Fibroblast of lung (primary cell): ENCODE measurements around the gene RASSF9. TPM values are rescaled to one million over a fixed set of nuclear protein-coding genes. Genes with fewer than 3 reads are reported as not detected.

Experiments
- DNase-seq, 2 donors: peaks; one replicate each; pipeline versions ENCODE4 v3.0.0 to v3.0.0-alpha.2; 2010; ENCODE audit warnings: low read depth in 2 of 2
- H2AFZ ChIP-seq: 2 replicates; pipeline ENCODE4 v1.5.1; 2012; ENCODE audit warnings: low read length, control low read depth, inconsistent platforms
- H3K27ac ChIP-seq: 2 replicates; pipeline ENCODE4 v1.5.1; 2011; ENCODE audit warnings: low read length, control low read depth; ENCODE audit not compliant: insufficient read depth
- H3K27me3 ChIP-seq: 2 replicates; pipeline ENCODE4 v1.5.1; 2011; ENCODE audit warnings: mild to moderate bottlenecking, low read length; ENCODE audit not compliant: control insufficient read depth, insufficient read depth
- H3K36me3 ChIP-seq: 2 replicates; pipeline ENCODE4 v1.5.1; 2011; ENCODE audit warnings: low read length; ENCODE audit not compliant: control insufficient read depth, insufficient read depth
- H3K4me1 ChIP-seq: 2 replicates; pipeline ENCODE4 v1.5.1; 2011; ENCODE audit warnings: low read length; ENCODE audit not compliant: control insufficient read depth, insufficient read depth; ENCODE audit errors: extremely low read depth
- H3K4me2 ChIP-seq: 2 replicates; pipeline ENCODE4 v1.5.1; 2011; ENCODE audit warnings: low read length, control low read depth; ENCODE audit not compliant: insufficient read depth; ENCODE audit errors: extremely low read depth
- H3K4me3 ChIP-seq, 4 experiments: fragments of 200-600 bp in 1 of 4; sonication (generic) in 1 of 4; replicated peaks in 1 of 4; 2 replicates each; pipeline ENCODE4 v1.5.1; 2011 to 2016; ENCODE audit warnings: low read length in 4 of 4, low read depth in 3 of 4, mild to moderate bottlenecking in 3 of 4, control low read depth in 2 of 4, inconsistent platforms in 1 of 4, mixed read lengths in 1 of 4; ENCODE audit not compliant: insufficient read depth in 1 of 4; ENCODE audit errors: control extremely low read depth in 1 of 4
- H3K79me2 ChIP-seq: 2 replicates; pipeline ENCODE4 v1.5.1; 2012; ENCODE audit warnings: mild to moderate bottlenecking, low read length, inconsistent platforms; ENCODE audit not compliant: control insufficient read depth, insufficient read depth
- H3K9ac ChIP-seq: 2 replicates; pipeline ENCODE4 v1.5.1; 2011; ENCODE audit warnings: mild to moderate bottlenecking, low read length, control low read depth; ENCODE audit not compliant: insufficient read depth
- H3K9me3 ChIP-seq: 2 replicates; pipeline ENCODE4 v1.5.1; 2012; ENCODE audit warnings: low read depth, low read length; ENCODE audit not compliant: control insufficient read depth, insufficient read depth
- H4K20me1 ChIP-seq: 2 replicates; pipeline ENCODE4 v1.5.1; 2011; ENCODE audit warnings: low read length; ENCODE audit not compliant: control insufficient read depth, insufficient read depth; ENCODE audit errors: extremely low read depth
- CTCF ChIP-seq, 2 donors: IDR thresholded peaks in 1 of 2; conservative IDR thresholded peaks in 1 of 2; 1 replicate in 1 of 2; 2 replicates in 1 of 2; pipeline ENCODE4 v1.5.1; 2011 to 2012; ENCODE audit warnings: low read length in 2 of 2, control low read depth in 1 of 2, inconsistent platforms in 1 of 2, low read depth in 1 of 2, mild to moderate bottlenecking in 1 of 2
- EZH2 ChIP-seq: IDR thresholded peaks from 2 replicates; pipeline ENCODE4 v1.5.1; 2012; ENCODE audit warnings: low read length, control low read depth, mild to moderate bottlenecking; ENCODE audit errors: missing control alignments
- polyA plus RNA-seq, 2 donors: library from polyadenylated mRNA; depleted of rRNA in 1 of 2; stranded (reverse) in 1 of 2; unstranded in 1 of 2; fragments of >200 nt; gene quantifications; 2 replicates each; pipeline ENCODE4 v1.2.1, GENCODE V29; 2011 to 2012; ENCODE audit warnings: missing spikeins in 1 of 2
- total RNA-seq: library from RNA; depleted of rRNA; stranded (reverse); fragments of >200 nt; gene quantifications from 2 replicates; pipeline ENCODE4 v1.2.1, GENCODE V29; 2014

Gene RASSF9
- total and polyA plus RNA-seq, 2 donors (not counting 1 experiment from before 2014, with no cell fraction given), result 0.08 to 0.33 TPM

DNA sequence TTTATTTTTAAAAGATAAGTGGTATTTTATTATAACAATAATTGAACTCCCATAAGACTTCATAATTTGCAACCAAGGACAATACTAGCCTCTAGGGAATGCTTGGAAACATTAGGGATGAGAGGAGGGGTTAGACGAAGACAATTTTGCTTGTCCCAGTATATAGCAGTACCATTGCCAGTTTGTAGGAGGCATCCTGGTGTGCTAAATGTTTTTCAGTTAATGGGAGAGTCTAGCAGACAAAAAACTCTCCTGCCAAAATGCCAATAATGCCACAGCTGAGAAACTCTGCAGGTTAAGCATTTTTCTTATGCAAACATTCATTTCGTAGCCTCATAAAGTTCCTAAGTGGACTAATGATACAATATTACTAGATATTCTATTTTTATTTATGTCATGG, 38.1 kb downstream of the RASSF9 start:
- Histone ChIP-seq H3K79me2 (no peaks in the 10 kb centered on the region), H3K27ac (no peak overlapping the region), H3K9ac (no peak overlapping the region), H3K4me1 (no peaks in the 10 kb centered on the region), H3K9me3 (no peaks in the 10 kb centered on the region), H3K27me3 (no peaks in the 10 kb centered on the region), H3K36me3 (no peaks in the 10 kb centered on the region), H2AFZ (no peak overlapping the region), H3K4me3 (no peak overlapping the region), H3K4me2 (no peak overlapping the region), H4K20me1 (no peaks in the 10 kb centered on the region)
- no peak for TF ChIP-seq CTCF (conservative IDR thresholded peaks at IDR 0.05 in 1 of 2, IDR thresholded peaks at IDR 0.05 in 1 of 2; ENCODE audit: low read depth in 1 of 2, low read length in 2 of 2)
- no peak for TF ChIP-seq EZH2
- DNase-seq, result no peak

DNA sequence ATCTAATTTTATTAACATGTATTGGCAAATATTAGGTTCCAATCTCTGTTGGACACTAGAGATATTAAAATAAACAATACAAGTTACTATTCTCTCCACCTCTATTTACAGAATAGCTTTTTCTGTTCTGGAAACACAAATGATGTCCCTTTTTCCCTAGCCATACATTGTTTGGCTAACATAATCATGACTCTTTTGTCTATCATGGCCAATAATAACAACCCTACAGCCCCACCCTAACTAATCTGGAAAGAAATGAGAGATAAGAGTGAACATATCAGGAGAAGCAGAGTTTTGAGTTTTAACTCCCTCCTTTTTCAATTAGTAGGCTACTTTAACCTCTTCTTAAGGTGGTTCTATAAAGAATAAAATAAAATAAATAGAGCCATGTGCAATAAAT, 40.2 kb downstream of the RASSF9 start:
- DNase-seq, result peak in 1 of 2 donors; percentile 42
- Histone ChIP-seq H3K9me3 (no peaks in the 10 kb centered on the region), H3K27ac (no peak overlapping the region), H3K4me1 (no peaks in the 10 kb centered on the region), H3K4me2 (no peak overlapping the region), H3K4me3 (no peak overlapping the region), H3K9ac (no peak overlapping the region), H3K79me2 (no peaks in the 10 kb centered on the region), H2AFZ (no peak overlapping the region), H4K20me1 (no peaks in the 10 kb centered on the region), H3K36me3 (no peaks in the 10 kb centered on the region), H3K27me3 (no peaks in the 10 kb centered on the region)
- TF ChIP-seq EZH2 (no peak), CTCF (conservative IDR thresholded peaks at IDR 0.05 in 1 of 2, IDR thresholded peaks at IDR 0.05 in 1 of 2; ENCODE audit: low read depth in 1 of 2, low read length in 2 of 2) (no peak)

GRCh38 chr12:85794531-85794930, 41.7 kb downstream of the RASSF9 start:
- no peak for TF ChIP-seq EZH2
- no peak for TF ChIP-seq CTCF (conservative IDR thresholded peaks at IDR 0.05 in 1 of 2, IDR thresholded peaks at IDR 0.05 in 1 of 2; ENCODE audit: low read depth in 1 of 2, low read length in 2 of 2)
- Histone ChIP-seq H3K4me1 (no peaks in the 10 kb centered on the region), H2AFZ (no peak overlapping the region), H4K20me1 (no peaks in the 10 kb centered on the region), H3K27me3 (no peaks in the 10 kb centered on the region), H3K79me2 (no peaks in the 10 kb centered on the region), H3K36me3 (no peaks in the 10 kb centered on the region), H3K9ac (no peak overlapping the region), H3K4me2 (no peak overlapping the region), H3K4me3 (no peak overlapping the region), H3K27ac (no peak overlapping the region), H3K9me3 (no peaks in the 10 kb centered on the region)
- peak in 1 of 2 donors; percentile 91 for DNase-seq
